Epithelial cell of esophagus (primary cell): ENCODE data around the gene MUS81.

Experiments used
- DNase-seq: peaks from one replicate; pipeline ENCODE4 v3.0.0; 2010; ENCODE audit warnings: low read depth
- H3K4me3 ChIP-seq: 2 replicates; pipeline ENCODE4 v1.5.1; 2011; ENCODE audit warnings: mild to moderate bottlenecking, low read length, control low read depth
- TF ChIP-seq, protein P1 (sequence below): IDR thresholded peaks from 2 replicates; pipeline ENCODE4 v1.5.1; 2011; ENCODE audit warnings: low read depth, mild to moderate bottlenecking, low read length, control low read depth, inconsistent platforms; ENCODE audit not compliant: insufficient read depth; ENCODE audit errors: missing control alignments

MUS81 gene

DNA sequence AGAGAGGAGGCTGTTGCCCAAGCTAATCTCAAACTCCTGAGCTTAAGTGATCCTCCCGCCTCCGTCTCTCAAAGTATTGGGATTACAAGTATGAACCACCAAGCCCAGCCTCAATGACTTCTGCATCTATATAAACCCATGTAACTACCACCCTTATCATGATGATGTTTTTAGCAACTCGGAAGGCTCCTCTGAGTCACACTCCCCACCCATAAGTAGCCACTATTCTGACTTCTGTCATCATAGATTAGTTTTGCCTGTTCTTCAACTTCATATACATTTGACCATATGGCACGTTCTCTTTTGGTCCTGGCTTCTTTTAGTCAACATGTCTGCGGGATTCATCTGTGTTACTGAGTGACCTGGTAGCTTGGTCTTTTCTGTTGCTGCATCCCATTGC is 46.4 kb downstream of the MUS81 start:
- H3K4me3 ChIP-seq: no peak overlapping the region
- peak; percentile 52 for DNase-seq
- TF ChIP-seq, protein P1, sequence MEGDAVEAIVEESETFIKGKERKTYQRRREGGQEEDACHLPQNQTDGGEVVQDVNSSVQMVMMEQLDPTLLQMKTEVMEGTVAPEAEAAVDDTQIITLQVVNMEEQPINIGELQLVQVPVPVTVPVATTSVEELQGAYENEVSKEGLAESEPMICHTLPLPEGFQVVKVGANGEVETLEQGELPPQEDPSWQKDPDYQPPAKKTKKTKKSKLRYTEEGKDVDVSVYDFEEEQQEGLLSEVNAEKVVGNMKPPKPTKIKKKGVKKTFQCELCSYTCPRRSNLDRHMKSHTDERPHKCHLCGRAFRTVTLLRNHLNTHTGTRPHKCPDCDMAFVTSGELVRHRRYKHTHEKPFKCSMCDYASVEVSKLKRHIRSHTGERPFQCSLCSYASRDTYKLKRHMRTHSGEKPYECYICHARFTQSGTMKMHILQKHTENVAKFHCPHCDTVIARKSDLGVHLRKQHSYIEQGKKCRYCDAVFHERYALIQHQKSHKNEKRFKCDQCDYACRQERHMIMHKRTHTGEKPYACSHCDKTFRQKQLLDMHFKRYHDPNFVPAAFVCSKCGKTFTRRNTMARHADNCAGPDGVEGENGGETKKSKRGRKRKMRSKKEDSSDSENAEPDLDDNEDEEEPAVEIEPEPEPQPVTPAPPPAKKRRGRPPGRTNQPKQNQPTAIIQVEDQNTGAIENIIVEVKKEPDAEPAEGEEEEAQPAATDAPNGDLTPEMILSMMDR: no peak

DNA sequence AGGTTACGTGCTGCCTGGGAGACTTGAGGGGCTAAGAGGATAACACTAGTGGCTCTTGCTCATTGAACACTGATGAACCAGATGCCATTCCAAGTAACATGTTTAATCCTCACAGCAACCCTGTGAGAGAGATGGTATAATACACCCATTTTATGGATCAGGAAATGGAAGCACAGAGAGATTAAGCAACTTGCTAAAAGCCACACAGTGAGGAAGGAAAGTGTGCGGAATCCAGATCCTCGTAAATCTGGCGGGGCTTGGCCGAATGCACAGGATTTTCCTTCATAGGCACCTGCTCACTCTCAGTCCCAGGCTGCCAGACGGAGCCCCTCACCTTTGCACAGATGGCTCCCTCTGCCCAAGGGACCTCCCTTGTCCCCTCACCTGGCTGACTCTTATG is 47.6 kb downstream of the MUS81 start:
- TF ChIP-seq, protein P1: no peak
- DNase-seq: no peak
- H3K4me3 ChIP-seq: no peak overlapping the region

DNA sequence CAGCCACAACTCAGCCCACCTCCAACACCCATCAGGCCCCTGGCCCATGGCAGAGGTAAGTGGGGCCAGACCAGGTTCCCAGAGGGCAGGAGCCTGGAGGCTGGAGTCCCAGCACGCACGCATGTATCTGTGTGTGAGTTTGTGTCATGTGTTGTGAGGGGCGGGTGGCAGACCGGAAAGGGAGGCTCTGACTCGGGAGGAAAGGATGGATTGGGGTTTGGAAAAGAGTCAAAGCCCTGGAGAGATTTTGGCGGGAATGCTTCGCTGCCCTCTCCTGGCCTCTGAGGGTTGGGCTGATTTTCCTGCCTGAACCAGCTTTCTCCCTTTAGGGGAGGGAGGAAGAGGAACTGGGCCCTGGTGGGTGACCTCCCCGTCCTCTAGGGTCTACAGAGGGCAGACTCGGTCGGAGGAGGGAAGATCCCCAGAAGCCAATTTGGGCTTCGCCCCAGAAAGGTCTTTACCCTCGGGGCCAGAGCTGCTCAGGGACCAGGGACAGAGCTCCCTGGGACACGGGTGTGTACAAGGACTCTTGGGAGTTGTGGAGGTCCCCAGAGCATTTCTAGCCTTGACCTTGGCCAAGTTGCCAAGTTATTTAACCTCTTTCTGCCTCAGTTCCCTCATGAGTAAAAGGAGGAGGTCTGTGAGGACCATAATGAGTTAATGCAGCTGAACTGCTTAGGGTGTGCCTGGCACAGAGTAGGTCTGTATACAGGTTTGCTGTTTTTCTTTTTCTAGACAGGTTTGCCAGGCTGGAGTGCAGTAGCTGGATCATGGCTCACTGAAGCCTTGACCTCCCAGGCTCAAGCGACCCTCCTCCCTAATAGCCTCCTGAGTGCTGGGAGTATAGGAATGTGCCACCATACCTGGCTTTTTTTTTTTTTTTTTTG is 51.7 kb downstream of the MUS81 start:
- TF ChIP-seq, protein P1: peak; percentile 19
- H3K4me3 ChIP-seq: no peak overlapping the region
- peak; percentile 72 for DNase-seq

DNA sequence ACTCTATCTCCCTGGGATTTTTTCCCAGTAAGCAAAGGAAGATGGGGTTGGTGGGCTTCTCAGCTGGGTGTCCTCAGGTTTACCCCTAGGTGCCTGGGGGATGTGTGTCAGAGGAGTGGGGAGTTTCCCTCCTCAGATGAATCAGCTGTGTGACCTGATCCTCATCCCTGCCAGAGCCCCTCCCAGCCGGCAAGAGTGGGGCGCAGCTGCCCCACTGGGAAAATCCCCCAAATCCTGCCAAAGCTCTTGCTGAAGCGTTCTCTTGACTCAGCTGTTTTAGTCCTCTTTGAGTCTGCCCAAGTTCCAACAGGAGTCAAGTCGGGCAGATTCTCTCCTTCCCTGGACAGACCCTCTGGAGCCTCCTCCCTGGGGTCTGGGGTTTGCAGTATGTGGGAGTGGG is 52.6 kb downstream of the MUS81 start:
- TF ChIP-seq, protein P1: no peak
- DNase-seq: peak; percentile 92
- H3K4me3 ChIP-seq: no peak overlapping the region

DNA sequence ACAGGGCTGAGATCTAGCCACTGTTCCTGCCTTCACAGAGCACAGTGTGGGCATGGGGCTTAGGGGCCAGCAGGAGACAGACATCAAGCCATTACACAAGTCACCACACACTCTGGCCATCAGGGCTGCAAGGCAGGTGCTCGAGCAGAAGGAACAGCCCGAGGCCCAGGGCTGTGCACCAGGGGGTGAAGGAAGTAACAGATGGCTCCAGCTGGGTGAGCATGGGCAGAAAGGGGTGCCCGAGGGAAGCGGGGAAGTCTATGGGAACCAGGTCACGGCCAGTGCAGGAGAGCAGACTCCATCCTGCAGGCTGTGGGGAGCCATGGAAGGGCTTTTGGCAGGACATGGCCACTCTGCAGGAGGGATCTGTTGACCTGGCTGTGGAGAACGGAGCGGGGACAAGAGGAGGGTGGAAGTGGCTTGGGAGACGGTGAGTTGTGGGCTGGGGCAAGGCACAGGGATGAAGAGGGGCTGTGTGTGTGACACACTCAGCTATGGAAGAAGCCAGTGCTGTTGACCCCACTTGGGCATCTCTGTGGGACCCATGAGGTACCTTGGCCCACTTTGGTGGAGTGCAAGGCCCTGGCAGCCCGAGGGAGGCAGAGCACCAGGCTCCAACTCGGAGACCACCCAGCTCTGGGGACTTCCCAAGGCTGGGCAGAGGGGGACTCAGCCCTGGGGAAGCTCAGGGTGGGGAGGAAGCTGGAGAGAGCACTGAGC is 55.0 kb downstream of the MUS81 start:
- TF ChIP-seq, protein P1: no peak
- H3K4me3 ChIP-seq: no peak overlapping the region
- DNase-seq: no peak

DNA sequence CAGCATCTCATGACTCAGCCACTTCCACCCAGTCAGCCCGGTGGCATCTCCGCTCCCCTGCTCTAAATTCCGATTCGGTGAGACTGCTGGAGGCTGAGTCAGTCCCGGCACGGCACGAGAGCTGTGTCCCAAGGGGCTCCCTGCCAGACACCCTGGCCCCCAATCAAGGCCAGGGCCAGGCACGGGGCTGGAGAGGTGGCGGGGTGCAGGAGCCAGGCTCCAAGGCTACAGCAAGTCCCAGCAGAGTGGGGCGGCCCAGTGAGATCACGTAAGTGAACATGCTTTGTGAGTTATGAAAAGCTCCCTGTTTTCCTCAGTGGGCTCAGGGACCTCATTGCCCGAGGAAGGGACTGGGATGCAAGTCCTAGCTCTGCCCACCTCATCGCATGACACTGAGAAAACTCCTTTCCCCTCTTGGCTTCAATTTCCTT is 55.6 kb downstream of the MUS81 start:
- TF ChIP-seq, protein P1: no peak
- no peak overlapping the region for H3K4me3 ChIP-seq
- DNase-seq: peak; percentile 97
